NOMO-1 treated with dmso at 0.1 percent for 144 hours (cell line): ENCODE data around the gene SBF1.
"Not testable (repeated sequence)": the region's sequence is repeated elsewhere in the genome, so short reads cannot be mapped to it uniquely, and the experiment has no call there.

Source experiments
- DNase-seq: peaks from one replicate; lab custom pipeline; 2025; ENCODE audit not compliant: unreplicated experiment; lab: John Stamatoyannopoulos, UW

SBF1 gene, protein sequence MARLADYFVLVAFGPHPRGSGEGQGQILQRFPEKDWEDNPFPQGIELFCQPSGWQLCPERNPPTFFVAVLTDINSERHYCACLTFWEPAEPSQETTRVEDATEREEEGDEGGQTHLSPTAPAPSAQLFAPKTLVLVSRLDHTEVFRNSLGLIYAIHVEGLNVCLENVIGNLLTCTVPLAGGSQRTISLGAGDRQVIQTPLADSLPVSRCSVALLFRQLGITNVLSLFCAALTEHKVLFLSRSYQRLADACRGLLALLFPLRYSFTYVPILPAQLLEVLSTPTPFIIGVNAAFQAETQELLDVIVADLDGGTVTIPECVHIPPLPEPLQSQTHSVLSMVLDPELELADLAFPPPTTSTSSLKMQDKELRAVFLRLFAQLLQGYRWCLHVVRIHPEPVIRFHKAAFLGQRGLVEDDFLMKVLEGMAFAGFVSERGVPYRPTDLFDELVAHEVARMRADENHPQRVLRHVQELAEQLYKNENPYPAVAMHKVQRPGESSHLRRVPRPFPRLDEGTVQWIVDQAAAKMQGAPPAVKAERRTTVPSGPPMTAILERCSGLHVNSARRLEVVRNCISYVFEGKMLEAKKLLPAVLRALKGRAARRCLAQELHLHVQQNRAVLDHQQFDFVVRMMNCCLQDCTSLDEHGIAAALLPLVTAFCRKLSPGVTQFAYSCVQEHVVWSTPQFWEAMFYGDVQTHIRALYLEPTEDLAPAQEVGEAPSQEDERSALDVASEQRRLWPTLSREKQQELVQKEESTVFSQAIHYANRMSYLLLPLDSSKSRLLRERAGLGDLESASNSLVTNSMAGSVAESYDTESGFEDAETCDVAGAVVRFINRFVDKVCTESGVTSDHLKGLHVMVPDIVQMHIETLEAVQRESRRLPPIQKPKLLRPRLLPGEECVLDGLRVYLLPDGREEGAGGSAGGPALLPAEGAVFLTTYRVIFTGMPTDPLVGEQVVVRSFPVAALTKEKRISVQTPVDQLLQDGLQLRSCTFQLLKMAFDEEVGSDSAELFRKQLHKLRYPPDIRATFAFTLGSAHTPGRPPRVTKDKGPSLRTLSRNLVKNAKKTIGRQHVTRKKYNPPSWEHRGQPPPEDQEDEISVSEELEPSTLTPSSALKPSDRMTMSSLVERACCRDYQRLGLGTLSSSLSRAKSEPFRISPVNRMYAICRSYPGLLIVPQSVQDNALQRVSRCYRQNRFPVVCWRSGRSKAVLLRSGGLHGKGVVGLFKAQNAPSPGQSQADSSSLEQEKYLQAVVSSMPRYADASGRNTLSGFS (N-terminal part only)

GRCh38 chr22:50474710-50475651, at the start of gene SBF1:
Gene SBF1, minus strand, starts transcription at chr22:50475035. Its CDS starts 195 bp downstream, at chr22:50474840.
- DNase-seq: peak; percentile 70

DNA sequence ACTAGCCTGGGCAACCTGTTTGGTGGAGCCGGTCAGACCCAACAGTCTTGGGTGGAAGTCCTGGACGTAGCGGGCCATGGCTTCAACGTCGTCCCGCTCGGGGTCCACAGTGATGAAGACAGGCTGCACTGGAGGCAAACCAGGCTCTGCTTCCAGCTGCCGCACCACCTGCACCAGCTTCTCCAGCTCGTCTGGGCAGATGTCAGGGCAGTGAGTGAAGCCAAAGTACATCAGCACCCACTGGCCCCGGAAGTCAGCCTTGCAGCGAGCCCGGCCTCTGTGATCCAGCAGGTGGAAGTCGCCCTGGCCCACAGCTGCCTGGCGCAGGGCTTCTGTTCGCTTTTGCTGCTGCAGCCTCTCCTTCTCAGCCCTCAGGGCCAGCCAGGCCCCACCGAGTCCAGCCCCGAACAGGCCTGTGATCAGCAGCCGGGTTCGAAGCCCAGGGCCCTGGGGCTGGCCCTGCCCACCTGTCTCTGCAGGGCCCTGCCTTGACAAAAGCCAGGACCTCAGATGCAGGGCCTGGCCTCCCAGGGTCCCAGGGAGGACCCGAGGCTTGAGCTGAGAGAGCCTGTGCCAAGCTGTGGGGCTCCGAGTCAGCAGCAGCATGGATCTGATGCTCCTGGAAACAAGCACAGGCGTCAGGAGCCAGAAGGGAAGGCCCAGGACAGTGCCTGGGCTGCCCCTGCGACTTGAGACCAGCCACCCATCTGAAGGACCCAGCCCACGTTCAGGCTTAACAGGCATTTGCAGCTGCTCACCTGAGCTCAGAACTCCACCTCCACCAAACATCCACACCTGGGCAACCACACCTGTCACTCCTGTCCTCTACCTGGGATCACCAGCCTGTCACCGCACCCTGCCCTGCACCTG, 49.2 kb upstream of the SBF1 start:
- no peak for DNase-seq

GRCh38 chr22:50523458-50523805, 48.6 kb upstream of the SBF1 start:
- DNase-seq: no peak

GRCh38 chr22:50522806-50523438, 48.1 kb upstream of the SBF1 start:
- DNase-seq: no peak

DNA sequence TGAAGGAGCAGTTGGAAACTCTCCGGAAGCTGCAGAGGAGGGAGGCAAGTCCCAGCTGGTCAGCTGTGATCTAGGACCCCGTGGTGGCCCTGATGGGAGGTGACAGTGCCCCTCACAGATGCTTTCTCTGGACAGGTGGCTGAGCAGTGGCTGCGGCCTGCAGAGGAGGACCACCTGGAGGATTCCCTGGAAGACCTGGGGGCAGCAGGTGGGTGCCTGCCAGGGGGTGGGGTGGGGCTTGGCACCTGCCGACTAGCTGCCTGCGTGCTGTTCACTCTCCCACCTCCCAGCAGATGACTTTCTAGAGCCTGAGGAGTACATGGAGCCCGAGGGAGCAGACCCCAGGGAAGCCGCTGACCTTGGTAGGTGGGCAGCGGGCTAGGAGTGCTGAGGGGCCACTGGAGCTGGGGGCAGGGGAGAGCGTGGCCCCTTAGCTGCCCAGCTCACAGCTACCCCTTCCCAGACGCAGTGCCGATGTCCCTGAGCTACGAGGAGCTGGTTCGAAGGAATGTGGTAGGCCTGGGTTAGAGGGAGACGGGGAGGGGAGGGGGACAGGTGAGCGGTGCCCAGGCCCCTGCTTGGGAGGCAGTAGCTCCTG, 47.5 kb upstream of the SBF1 start:
- DNase-seq: no peak

DNA sequence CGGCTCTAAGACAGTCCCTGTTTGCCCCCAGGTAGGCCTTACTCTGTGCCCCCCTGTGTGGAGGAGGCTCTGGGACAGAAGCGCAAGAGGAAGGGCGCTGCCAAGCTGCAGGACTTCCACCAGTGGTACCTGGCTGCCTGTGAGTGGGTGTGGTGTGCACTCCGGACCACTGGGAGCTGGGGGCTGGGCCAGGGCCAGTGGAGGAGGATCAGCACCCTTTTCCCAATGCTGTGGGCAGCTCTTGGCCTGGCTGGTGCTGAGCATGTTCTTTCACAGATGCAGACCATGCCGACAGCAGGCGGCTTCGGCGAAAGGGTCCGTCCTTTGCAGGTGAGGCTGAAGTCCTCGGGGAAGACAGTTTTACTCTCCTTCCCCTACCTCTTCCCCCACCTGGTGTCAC, 46.9 kb upstream of the SBF1 start:
- DNase-seq: no peak

DNA sequence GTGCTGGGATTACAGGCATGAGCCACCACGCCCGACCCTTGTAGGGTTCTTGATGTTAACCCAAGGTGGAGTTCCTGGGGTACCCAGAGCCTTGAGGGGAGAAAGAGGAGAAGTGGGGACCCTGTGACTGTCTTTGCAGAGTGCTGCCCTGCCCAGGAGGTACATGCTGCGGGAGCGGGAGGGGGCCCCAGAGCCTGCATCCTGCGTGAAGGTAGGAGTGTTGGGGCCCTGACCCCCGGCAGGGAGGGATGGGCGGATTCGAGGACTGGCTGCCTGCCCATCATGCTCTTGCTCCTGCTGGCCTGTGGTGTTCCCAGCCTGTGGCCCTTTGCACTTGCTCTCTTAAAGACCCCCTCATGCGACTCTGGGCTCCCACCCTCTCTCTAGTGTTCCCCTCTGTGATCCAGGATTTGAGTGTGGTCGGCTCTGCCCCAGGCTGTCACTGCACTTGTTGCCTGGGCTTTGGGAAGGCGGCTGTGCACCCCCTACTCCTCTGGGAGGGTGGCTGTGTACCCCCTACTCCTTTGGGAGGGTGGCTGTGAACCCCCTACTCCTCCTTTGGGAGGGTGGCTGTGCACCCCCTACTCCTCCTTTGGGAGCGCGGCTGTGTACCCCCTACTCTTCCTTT, 46.1 kb upstream of the SBF1 start:
- DNase-seq: no peak

- not testable (repeated sequence) for DNase-seq
Measured at GRCh38 chr22:50520184-50520583, 45.3 kb upstream of the SBF1 start.

DNA sequence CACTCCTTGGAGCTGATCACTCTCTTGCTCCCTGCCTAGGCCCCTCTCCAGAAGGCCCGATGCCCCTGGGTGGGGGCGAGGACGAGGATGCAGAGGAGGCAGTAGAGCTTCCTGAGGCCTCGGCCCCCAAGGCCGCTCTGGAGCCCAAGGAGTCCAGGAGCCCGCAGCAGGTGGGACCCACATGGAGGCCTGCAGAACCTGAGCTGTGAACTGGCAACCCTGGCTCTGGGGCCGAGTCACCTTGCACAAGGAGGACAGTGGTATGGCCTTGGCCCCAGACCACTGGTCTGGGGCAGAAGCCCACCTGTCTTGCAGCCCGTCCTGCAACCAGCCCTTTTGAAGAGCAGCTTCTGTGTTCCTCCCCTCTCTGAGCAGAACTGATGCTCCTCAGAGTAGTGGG, 44.3 kb upstream of the SBF1 start:
- DNase-seq: no peak

GRCh38 chr22:50518606-50519005, 43.8 kb upstream of the SBF1 start:
- DNase-seq: no peak

DNA sequence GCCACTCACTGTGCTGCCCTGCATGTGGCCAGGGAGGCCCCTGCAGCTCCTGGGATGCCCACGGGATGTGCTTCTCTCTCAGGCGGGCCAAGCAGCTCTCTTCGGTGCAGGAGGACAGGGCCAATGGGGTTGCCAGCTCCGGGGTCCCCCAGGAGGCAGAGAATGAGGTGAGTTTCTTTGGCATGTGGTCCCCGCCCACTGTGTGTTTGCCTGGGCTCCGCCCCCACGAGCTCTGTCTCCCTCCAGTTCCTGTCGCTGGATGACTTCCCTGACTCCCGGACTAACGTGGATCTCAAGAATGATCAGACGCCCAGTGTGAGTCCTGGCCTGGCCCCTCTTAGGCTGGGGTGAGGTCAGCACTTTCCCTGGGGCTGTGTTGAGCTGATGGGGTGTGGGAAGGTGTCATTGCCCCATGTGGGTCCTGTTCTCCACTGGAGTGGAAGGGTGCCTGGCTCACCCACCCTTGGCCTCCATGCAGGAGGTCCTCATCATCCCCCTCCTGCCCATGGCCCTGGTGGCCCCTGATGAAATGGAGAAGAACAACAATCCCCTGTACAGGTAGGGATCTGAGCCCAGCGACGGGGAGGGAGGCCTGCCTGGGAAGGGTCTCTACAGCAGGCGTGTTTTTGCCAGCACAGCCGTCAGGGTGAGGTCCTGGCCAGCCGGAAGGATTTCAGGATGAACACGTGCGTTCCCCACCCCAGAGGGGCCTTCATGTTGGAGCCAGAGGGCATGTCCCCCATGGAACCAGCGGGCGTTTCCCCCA, 42.8 kb upstream of the SBF1 start:
- DNase-seq: no peak

GRCh38 chr22:50516891-50517290, 42.1 kb upstream of the SBF1 start:
- no peak for DNase-seq

GRCh38 chr22:50516068-50516467, 41.2 kb upstream of the SBF1 start:
- DNase-seq: no peak

DNA sequence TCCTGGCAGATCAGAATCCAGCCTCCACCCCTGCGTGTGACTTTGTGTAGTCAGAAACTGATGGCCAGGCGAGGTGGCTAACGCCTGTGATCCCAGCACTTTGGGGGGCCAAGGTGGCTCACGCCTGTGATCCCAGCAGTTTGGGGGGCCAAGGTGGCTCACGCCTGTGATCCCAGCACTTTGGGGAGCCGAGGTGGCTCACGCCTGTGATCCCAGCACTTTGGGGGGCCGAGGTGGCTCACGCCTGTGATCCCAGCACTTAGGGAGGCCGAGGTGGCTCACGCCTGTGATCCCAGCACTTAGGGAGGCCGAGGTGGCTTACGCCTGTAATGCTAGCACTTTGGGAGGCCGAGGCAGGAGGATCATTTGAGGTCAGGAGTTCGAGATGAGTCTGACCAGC, 38.3 kb upstream of the SBF1 start:
- no peak for DNase-seq

- no peak for DNase-seq
Measured at GRCh38 chr22:50508897-50509296, 34.1 kb upstream of the SBF1 start.

- peak; percentile 91 for DNase-seq
Measured at GRCh38 chr22:50507991-50508884, 33.4 kb upstream of the SBF1 start, which contains the start of gene NCAPH2. Gene NCAPH2, plus strand, starts transcription at chr22:50508224. Its CDS starts 114 bp downstream, at chr22:50508338.
